Activated naive CD8-positive, alpha-beta T cell treated with anti-CD3 and anti-CD28 coated beads, Interleukin-2, amount 10 ng/mL, durations not matched to agents 7 days and 5 days (primary cell): Measurements from ENCODE around the gene CUL1. TPM values are rescaled to one million over a fixed set of nuclear protein-coding genes. Genes with fewer than 3 reads are reported as not detected.
A peak's percentile ranks its signal among the peaks of the same experiment; 100 is the strongest.

Experiments
- ATAC-seq: fragments of 150-1000 bp; cut with Tn5 transposase; one replicate; pipeline ENCODE4 v1.10.0; 2021; ENCODE audit warnings: low read depth, moderate library complexity
- POLR2A ChIA-PET: fragments of 350-600 bp; sonication (Branson Sonifier 250); formaldehyde crosslinking; loops from one replicate; lab custom pipeline; 2021; ENCODE audit warnings: antibody characterized with exemption; lab: Charles Lee
- DNase-seq: peaks from one replicate; pipeline ENCODE4 v3.0.0; 2021
- H3K27ac Mint-ChIP-seq: one replicate; pipeline ENCODE4 v1.8.0; 2022; ENCODE audit warnings: mild to moderate bottlenecking, mixed read lengths
- H3K27me3 Mint-ChIP-seq: one replicate; pipeline ENCODE4 v1.8.0; 2022; ENCODE audit warnings: mild to moderate bottlenecking, moderate library complexity, mixed read lengths
- H3K36me3 Mint-ChIP-seq: one replicate; pipeline ENCODE4 v1.8.0; 2021; ENCODE audit warnings: mild to moderate bottlenecking, mixed read lengths
- H3K4me1 Mint-ChIP-seq: one replicate; pipeline ENCODE4 v1.8.0; 2021; ENCODE audit warnings: mixed read lengths
- H3K4me3 Mint-ChIP-seq: one replicate; pipeline ENCODE4 v1.8.0; 2022; ENCODE audit warnings: mild to moderate bottlenecking, moderate library complexity, mixed read lengths
- H3K9me3 Mint-ChIP-seq: one replicate; pipeline ENCODE4 v1.8.0; 2021; ENCODE audit warnings: mixed read lengths
- total RNA-seq, 2 experiments: library from RNA; stranded (reverse); gene quantifications; one replicate each; pipeline ENCODE4 v1.2.3, GENCODE V29; 2021

The CUL1 gene
- total RNA-seq = 10 to 100 TPM; 53.1 to 53.8 TPM

DNA sequence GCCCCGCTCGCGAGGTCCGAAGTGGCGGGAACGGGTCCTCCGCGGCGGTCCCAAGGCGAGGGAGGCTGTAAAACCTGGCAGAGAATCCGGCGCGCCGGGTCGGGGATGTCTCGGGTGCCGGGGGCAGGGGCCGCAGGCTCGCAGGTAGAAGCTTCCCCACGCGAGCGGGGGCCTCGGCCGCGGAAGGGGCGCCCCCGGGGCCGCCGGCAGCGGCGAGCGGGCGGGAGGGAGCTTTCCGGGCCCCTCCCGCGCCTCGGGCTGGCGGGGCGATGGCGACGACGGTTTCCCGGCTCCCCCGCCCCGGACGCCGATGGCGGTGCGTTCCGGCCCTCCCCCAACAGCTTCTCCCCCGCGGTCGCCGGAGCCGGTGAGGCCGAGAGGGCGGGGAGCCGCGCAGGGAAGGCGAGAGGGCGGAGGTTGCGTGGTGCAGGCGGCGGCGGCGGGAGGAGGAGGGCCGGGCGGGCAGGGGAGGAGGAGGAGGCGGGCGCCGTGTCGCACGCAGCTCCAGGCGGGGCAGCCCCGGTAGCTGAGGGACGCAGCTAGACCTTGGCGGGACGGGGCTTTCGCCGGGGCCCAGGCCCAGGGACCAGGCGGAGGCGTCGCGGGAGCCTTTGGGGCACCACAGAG lies at the start of gene CUL1:
CUL1 (plus strand) TSS at position 507 of the 627 bp plus-strand sequence. CDS start 31,220 bp downstream, outside the sequence.
- peak within 1 kb of the TSS; percentile 91 for H3K4me3 Mint-ChIP-seq
- peaks cover 11% of the 10 kb centered on the region for H3K36me3 Mint-ChIP-seq
- POLR2A ChIA-PET = interaction anchor here (0.6 to 3.1 kb wide), 20 partner anchors 12 to 289 kb away, joined by 3 to 12 read pairs (median 6); no protein-coding TSS in a partner anchor
- peaks cover 36% of the 10 kb centered on the region for H3K4me1 Mint-ChIP-seq
- H3K27ac Mint-ChIP-seq = peak within 1 kb of the TSS; percentile 90
- DNase-seq = peak; percentile 85
- H3K9me3 Mint-ChIP-seq = no peaks in the 10 kb centered on the region
- ATAC-seq = peak; percentile 79
- peaks cover 5% of the 10 kb centered on the region for H3K27me3 Mint-ChIP-seq

- Mint-ChIP-seq H3K36me3 (no peaks in the 10 kb centered on the region), H3K9me3 (no peaks in the 10 kb centered on the region), H3K27ac (no peak overlapping the region), H3K27me3 (peaks cover 24% of the 10 kb centered on the region), H3K4me3 (no peak overlapping the region), H3K4me1 (no peaks in the 10 kb centered on the region)
- POLR2A ChIA-PET = no interaction called here
- DNase-seq (no peak), ATAC-seq (no peak)
Measured at GRCh38 chr7:148650232-148650858, 48.4 kb upstream of the CUL1 start.

GRCh38 chr7:148652773-148653172 lies 45.9 kb upstream of the CUL1 start:
- Mint-ChIP-seq H3K4me3 (no peak overlapping the region), H3K4me1 (no peaks in the 10 kb centered on the region), H3K9me3 (no peaks in the 10 kb centered on the region), H3K27ac (no peak overlapping the region), H3K36me3 (no peaks in the 10 kb centered on the region), H3K27me3 (peaks cover 17% of the 10 kb centered on the region)
- ATAC-seq = no peak
- no peak for DNase-seq
- POLR2A ChIA-PET = no interaction called here

DNA sequence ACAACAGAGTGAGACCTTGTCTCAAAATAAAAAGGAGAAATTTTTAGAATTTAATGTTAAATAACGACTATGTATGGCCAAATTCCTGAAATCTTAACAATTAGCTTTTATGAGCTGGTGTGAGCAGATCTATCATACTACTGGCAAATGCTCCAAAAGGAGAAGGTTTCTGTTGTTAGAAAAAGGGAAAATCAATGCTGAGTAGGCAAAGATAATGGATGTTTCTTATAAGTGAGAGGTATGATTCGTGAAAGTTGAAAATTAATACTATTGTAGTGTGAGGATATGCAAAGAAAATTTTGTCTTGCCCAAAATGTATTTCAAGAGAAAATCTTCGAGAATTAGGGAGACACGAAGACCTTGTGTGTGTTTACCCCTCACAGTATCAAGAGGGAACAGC lies 40.8 kb upstream of the CUL1 start:
- ATAC-seq = no peak
- POLR2A ChIA-PET = no interaction called here
- Mint-ChIP-seq H3K27ac (no peak overlapping the region), H3K9me3 (no peaks in the 10 kb centered on the region), H3K27me3 (peaks cover 4% of the 10 kb centered on the region), H3K36me3 (no peaks in the 10 kb centered on the region), H3K4me3 (no peak overlapping the region), H3K4me1 (no peaks in the 10 kb centered on the region)
- no peak for DNase-seq

GRCh38 chr7:148661471-148661870 lies 37.2 kb upstream of the CUL1 start:
- Mint-ChIP-seq H3K27ac (peak overlapping the region; percentile 27), H3K27me3 (peaks cover 12% of the 10 kb centered on the region), H3K36me3 (no peaks in the 10 kb centered on the region), H3K4me3 (no peak overlapping the region), H3K4me1 (no peaks in the 10 kb centered on the region), H3K9me3 (no peaks in the 10 kb centered on the region)
- no peak for DNase-seq
- POLR2A ChIA-PET = no interaction called here
- peak; percentile 33 for ATAC-seq

DNA sequence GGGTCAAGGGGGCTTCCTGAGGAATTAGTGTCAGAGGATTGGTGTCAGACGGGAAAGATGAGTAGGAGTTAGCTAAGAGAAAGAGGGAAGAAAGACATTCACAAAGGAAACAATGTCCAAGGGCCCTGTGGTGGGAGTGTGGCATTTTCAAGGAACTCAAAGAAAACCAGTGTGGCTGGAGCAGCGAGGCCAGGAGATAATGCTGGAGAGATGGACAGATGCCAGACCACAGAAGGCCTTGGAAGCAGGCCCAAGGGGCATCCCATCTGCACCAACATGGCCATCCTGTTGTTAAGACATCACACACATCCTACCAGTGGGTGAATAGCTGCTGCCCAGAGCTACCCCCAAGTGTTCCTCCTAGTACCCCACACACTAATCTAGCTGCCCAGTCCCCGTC lies 36.1 kb upstream of the CUL1 start:
- no peaks in the 10 kb centered on the region for H3K4me1 Mint-ChIP-seq
- H3K36me3 Mint-ChIP-seq = no peaks in the 10 kb centered on the region
- ATAC-seq (no peak), DNase-seq (no peak)
- no peak overlapping the region for H3K27ac Mint-ChIP-seq
- POLR2A ChIA-PET = no interaction called here
- H3K4me3 Mint-ChIP-seq = no peak overlapping the region
- H3K9me3 Mint-ChIP-seq = peaks cover under 1% of the 10 kb centered on the region
- peaks cover 11% of the 10 kb centered on the region for H3K27me3 Mint-ChIP-seq

DNA sequence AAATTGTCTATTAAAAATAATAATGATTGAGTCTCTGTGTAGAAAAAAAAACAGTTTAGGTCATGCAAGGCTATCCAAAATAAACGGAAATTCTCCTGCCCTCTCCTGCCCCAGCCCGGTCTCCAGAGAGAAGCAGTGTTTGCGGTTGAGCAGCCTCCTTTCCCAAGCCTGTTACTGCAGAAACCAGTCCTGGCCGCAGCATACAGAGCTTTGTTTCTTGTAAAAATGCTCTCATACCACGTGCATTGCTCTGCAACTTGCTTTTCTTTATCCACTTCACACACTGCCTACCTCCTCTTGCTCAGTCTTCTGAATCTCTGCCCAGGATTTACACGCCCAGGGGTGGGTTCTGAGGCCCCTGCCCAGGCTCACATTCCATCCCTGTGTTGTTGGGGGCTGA lies 34.4 kb upstream of the CUL1 start:
- H3K27ac Mint-ChIP-seq = no peak overlapping the region
- no peak overlapping the region for H3K4me3 Mint-ChIP-seq
- H3K27me3 Mint-ChIP-seq = peaks cover 8% of the 10 kb centered on the region
- H3K4me1 Mint-ChIP-seq = no peaks in the 10 kb centered on the region
- H3K9me3 Mint-ChIP-seq = peaks cover 3% of the 10 kb centered on the region
- H3K36me3 Mint-ChIP-seq = peaks cover 2% of the 10 kb centered on the region
- POLR2A ChIA-PET = no interaction called here
- DNase-seq (no peak), ATAC-seq (no peak)

GRCh38 chr7:148665221-148665620 lies 33.5 kb upstream of the CUL1 start:
- Mint-ChIP-seq H3K4me1 (peaks cover 1% of the 10 kb centered on the region), H3K36me3 (peaks cover 3% of the 10 kb centered on the region), H3K4me3 (no peak overlapping the region), H3K9me3 (peaks cover 5% of the 10 kb centered on the region), H3K27ac (no peak overlapping the region), H3K27me3 (peaks cover 8% of the 10 kb centered on the region)
- POLR2A ChIA-PET = no interaction called here
- ATAC-seq = no peak
- no peak for DNase-seq

- Mint-ChIP-seq H3K9me3 (peaks cover 11% of the 10 kb centered on the region), H3K4me3 (no peak overlapping the region), H3K4me1 (peaks cover 6% of the 10 kb centered on the region), H3K27me3 (peaks cover 6% of the 10 kb centered on the region), H3K27ac (no peak overlapping the region), H3K36me3 (peaks cover 8% of the 10 kb centered on the region)
- POLR2A ChIA-PET = no interaction called here
- ATAC-seq = no peak
- no peak for DNase-seq
Measured at GRCh38 chr7:148669927-148670326, 28.8 kb upstream of the CUL1 start.

GRCh38 chr7:148670374-148670773 lies 28.3 kb upstream of the CUL1 start:
- POLR2A ChIA-PET = no interaction called here
- Mint-ChIP-seq H3K4me1 (peaks cover 6% of the 10 kb centered on the region), H3K27ac (no peak overlapping the region), H3K27me3 (peaks cover 1% of the 10 kb centered on the region), H3K9me3 (peaks cover 11% of the 10 kb centered on the region), H3K4me3 (no peak overlapping the region), H3K36me3 (peaks cover 8% of the 10 kb centered on the region)
- DNase-seq = no peak
- no peak for ATAC-seq

GRCh38 chr7:148670807-148671206 lies 27.9 kb upstream of the CUL1 start:
- Mint-ChIP-seq H3K4me1 (peaks cover 6% of the 10 kb centered on the region), H3K9me3 (peaks cover 11% of the 10 kb centered on the region), H3K27ac (no peak overlapping the region), H3K4me3 (no peak overlapping the region), H3K27me3 (no peaks in the 10 kb centered on the region), H3K36me3 (peaks cover 8% of the 10 kb centered on the region)
- POLR2A ChIA-PET = no interaction called here
- no peak for ATAC-seq
- DNase-seq = no peak

GRCh38 chr7:148672041-148672440 lies 26.7 kb upstream of the CUL1 start:
- peaks cover 6% of the 10 kb centered on the region for H3K4me1 Mint-ChIP-seq
- DNase-seq (no peak), ATAC-seq (peak; percentile 33)
- peaks cover 8% of the 10 kb centered on the region for H3K36me3 Mint-ChIP-seq
- H3K27me3 Mint-ChIP-seq = no peaks in the 10 kb centered on the region
- no peak overlapping the region for H3K4me3 Mint-ChIP-seq
- POLR2A ChIA-PET = no interaction called here
- H3K27ac Mint-ChIP-seq = no peak overlapping the region
- peaks cover 14% of the 10 kb centered on the region for H3K9me3 Mint-ChIP-seq

GRCh38 chr7:148674689-148675088 lies 24.0 kb upstream of the CUL1 start:
- peaks cover 6% of the 10 kb centered on the region for H3K4me1 Mint-ChIP-seq
- H3K9me3 Mint-ChIP-seq = peaks cover 12% of the 10 kb centered on the region
- H3K27ac Mint-ChIP-seq = no peak overlapping the region
- DNase-seq = no peak
- ATAC-seq = no peak
- no peak overlapping the region for H3K4me3 Mint-ChIP-seq
- POLR2A ChIA-PET = no interaction called here
- peaks cover 7% of the 10 kb centered on the region for H3K36me3 Mint-ChIP-seq
- peaks cover 15% of the 10 kb centered on the region for H3K27me3 Mint-ChIP-seq

- H3K36me3 Mint-ChIP-seq = peaks cover 3% of the 10 kb centered on the region
Measured at GRCh38 chr7:148676291-148676690, 22.4 kb upstream of the CUL1 start.

More at GRCh38 chr7:148676291-148676690, 22.4 kb upstream of the CUL1 start:
- DNase-seq (no peak), ATAC-seq (no peak)
- Mint-ChIP-seq H3K9me3 (peaks cover 8% of the 10 kb centered on the region), H3K27me3 (peaks cover 29% of the 10 kb centered on the region), H3K27ac (no peak overlapping the region), H3K4me3 (no peak overlapping the region), H3K4me1 (no peaks in the 10 kb centered on the region)
- POLR2A ChIA-PET = no interaction called here
